GM23248 (cell line): ENCODE data around the gene CLPTM1L.
"Not testable (repeated sequence)": the region's sequence is repeated elsewhere in the genome, so short reads cannot be mapped to it uniquely, and the experiment has no call there.

ENCODE experiments used
- EZH2 ChIP-seq: fragments of 200-600 bp; sonication (generic); IDR thresholded peaks from 2 replicates; pipeline ENCODE4 v1.6.1; 2018; ENCODE audit warnings: antibody characterized with exemption, mild to moderate bottlenecking; ENCODE audit not compliant: insufficient read depth, poor library complexity, severe bottlenecking
- EZH2phosphoT487 ChIP-seq: fragments of 200-600 bp; sonication (generic); IDR thresholded peaks from 2 replicates; pipeline ENCODE4 v1.6.1; 2018; ENCODE audit warnings: antibody characterized with exemption, moderate library complexity, mild to moderate bottlenecking, low read depth; ENCODE audit not compliant: insufficient read depth

DNA sequence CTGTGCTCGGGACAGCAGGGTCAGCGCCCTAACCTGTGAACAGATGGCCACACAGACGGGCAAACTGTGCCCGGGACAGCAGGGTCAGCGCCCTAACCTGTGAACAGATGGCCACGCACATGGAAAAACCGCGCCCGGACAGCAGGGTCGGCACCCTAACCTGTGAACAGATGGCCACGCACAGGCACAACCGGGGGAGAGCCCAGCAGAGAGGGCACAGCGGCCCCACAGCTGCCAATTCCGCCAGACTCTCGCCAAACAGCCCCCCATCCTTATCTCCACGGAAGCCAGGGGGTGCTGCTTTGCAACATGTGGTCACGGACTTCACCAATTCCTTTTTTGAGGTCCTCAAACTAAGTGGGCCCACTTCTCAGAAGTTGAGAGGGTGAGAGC lies 5.1 kb downstream of the CLPTM1L start:
- TF ChIP-seq EZH2, EZH2phosphoT487: not testable (repeated sequence)
